GM12875 (cell line): Measurements from ENCODE around the gene SLC22A4.

Experiments
- H3K4me3 ChIP-seq: one replicate; pipeline ENCODE4 v1.5.1; 2011; ENCODE audit warnings: low read depth, low read length, control low read depth
- TF ChIP-seq, protein P1 (sequence below): IDR thresholded peaks from 2 replicates; pipeline ENCODE4 v1.5.1; 2011; ENCODE audit warnings: low read depth, mild to moderate bottlenecking, control low read depth, inconsistent platforms, low read length, moderate library complexity, borderline replicate concordance; ENCODE audit not compliant: insufficient read depth

Gene SLC22A4

DNA sequence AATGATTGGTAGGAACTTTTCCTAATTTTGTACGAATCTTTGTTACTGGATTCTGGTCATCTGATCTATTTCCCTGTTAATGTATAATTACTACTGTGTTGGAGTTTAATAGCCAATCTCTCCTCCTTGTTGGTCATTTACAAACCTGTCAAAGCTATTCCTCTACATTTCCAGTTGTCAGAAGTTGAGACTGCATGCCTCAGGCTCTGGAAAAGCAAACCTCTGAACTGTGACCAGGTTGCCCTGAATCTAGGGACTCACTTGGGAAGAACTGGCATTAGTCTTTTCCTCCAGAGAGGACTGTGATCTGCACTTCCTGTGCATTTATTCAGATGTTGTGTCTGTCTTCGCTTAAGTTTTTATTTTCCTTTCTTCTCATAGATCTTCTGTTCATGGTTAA is 20.6 kb upstream of the SLC22A4 start:
- H3K4me3 ChIP-seq = no peak overlapping the region
- TF ChIP-seq, protein P1, sequence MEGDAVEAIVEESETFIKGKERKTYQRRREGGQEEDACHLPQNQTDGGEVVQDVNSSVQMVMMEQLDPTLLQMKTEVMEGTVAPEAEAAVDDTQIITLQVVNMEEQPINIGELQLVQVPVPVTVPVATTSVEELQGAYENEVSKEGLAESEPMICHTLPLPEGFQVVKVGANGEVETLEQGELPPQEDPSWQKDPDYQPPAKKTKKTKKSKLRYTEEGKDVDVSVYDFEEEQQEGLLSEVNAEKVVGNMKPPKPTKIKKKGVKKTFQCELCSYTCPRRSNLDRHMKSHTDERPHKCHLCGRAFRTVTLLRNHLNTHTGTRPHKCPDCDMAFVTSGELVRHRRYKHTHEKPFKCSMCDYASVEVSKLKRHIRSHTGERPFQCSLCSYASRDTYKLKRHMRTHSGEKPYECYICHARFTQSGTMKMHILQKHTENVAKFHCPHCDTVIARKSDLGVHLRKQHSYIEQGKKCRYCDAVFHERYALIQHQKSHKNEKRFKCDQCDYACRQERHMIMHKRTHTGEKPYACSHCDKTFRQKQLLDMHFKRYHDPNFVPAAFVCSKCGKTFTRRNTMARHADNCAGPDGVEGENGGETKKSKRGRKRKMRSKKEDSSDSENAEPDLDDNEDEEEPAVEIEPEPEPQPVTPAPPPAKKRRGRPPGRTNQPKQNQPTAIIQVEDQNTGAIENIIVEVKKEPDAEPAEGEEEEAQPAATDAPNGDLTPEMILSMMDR = no peak

DNA sequence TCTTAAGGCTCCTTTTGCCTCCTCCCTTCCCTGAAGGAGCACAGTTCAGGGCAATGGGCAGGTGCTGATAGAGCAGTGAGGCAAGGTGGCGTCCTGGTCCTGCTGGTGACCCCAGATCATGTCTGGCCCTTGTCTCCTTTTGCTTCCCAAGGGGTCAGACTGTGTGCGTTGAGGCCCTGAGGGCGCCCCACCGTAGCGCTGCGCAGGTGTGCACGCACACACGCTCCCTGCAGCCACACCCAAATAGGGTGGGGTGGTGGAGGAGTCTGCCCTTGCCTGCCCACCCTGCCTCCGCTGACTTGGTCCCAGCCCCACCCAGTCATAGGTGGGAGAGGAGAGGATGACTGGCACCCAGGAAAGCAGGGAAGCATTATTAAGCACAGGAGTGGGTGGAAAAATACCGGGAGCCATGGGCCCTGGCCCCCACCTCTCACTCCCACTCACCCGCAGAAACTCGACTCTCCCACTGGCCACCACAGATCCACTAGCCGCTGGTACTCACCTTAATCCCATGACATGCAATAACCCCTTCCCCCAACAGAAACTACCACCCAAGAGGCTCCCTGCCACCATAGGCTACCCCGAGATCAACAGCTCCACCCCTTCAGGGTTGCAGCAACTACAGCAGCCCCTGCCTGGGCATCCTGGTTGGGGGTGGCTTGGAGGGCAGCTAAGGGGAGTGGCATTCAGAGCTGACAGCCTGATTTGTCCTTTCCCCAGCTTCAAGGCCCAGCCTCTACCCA is 20.0 kb upstream of the SLC22A4 start:
- no peak overlapping the region for H3K4me3 ChIP-seq
- TF ChIP-seq, protein P1 = no peak

DNA sequence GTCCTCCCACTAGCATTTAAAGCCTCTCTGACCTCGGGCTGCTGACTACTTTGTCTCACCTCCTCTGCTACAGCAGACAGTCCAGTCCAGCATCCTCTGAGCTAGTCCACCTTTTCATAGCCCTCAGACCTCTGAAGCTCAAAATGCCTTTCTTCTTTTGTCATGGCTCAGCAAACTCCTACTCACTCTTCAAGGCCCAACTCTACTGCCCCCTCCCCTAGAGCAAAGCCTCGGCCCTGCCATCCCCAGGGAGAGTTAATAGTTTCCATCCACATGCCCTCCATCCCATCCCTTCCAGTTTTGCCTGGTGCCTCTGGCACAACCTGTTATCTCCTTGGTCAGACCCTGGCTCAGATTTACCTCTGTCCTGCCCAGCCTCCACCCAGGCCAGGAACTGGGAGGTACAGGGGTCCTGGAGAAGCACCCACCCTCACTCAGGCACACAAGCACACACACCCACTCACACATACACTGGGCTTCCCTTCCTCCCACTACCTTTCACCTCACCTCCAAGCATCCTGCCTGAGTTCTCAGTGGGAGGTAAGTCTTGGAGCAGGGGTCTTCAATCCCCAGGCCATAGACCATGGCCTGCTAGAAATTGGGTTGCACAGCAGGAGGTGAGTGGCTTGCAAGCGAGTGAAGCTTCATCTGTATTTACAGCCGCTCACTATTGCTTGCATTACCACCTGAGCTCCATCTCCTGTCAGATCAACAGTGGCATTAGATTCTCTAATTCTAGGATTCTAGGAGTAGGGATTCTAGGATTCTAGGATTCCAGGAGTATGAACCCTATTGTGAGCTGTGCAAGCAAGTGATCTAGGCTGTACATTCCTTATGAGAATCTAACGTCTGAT is 18.6 kb upstream of the SLC22A4 start:
- no peak overlapping the region for H3K4me3 ChIP-seq

DNA sequence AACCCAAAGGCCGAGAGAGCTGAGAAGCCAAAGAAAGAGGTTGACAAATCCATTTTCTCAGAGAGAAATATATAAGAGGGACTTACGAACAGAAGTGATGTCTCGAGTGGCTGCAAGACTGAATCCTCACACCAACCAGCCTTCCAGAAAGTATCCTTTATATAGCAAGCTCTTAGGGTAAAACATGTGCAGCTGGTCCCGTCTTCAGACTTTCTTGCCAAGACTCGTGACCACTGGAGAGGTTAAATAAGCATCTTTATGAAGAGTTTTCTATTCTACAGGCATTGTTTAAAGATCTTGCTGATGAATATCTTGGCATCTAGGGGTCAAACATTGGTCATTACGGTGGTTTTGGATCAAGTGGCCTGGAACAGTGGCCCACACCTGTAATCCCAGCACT is 16.9 kb upstream of the SLC22A4 start:
- TF ChIP-seq, protein P1 = no peak
- H3K4me3 ChIP-seq = no peak overlapping the region

More for the DNA sequence above, 18.6 kb upstream of the SLC22A4 start:
- TF ChIP-seq, protein P1 = no peak

DNA sequence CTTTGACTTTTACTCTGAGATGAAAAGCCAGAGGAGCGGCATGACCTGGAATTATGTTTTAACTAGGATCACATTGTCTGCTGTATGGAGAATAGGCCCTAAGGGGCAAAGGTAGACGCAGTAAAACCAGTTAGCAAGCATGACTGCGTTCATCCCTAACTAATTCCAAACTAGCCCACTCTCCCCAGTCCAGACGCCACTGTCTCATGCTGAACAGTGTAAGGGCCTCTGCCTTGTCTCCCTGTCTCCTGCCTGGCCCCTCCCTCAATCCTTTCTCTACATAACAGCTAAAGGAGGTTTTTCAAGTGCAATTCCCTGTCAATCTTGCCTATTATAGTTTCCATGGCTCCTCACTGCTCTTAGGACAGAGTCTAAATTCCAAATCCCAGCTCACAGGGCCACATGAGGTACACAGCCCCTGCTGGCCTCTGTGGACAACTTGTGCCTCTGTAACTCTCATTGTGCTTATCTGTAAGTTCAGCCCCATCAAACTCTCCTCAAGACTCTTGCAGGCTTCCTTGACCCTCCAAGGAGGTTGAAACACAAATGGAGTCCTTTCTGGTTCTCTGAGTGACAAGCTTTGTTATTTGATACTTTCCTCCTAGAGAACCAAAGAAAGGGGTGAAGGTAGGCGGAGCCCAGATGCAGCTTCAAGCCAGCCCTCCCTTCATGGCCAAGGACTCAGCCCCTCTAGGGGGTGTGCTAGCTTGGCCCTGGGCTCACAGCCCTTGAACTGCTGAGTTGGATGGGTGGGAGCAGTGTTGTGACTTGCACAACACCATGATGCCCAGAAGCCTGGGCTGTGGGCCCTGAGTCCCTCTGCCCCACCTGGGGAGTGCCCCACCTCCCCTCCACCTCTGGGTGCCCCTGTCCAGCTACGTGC is 16.0 kb upstream of the SLC22A4 start:
- TF ChIP-seq, protein P1 = no peak
- H3K4me3 ChIP-seq = no peak overlapping the region

DNA sequence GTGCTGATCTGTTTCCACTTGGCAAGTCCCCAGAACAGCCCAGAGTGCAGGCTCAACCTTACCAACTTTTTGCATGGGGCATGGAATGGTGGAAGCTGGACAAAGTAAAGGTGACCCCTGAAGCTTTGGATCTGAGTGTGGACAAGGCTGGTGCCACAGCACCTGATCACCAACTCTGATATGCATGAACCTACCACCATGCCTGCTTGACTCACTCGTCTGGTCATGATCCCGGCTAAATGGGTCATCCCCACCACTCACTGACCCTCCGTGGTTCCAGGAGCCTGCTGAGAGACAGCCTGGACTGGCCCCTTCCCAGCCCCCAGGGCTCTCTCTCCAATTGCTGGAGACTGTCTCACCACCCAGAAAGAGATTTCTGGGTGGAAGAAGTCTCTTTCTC is 14.4 kb upstream of the SLC22A4 start:
- no peak overlapping the region for H3K4me3 ChIP-seq
- TF ChIP-seq, protein P1 = no peak
